ENCODE measurements around the gene COL3A1.

The COL3A1 gene

GRCh38 chr2:189018631-189019030 is 44.5 kb downstream of the COL3A1 start:
- no peak for DNase-seq

- no peak for DNase-seq
Observed at GRCh38 chr2:189020179-189020578, 46.0 kb downstream of the COL3A1 start.

GRCh38 chr2:189022053-189022481 is 47.9 kb downstream of the COL3A1 start:
- no peak for DNase-seq

- DNase-seq: no peak
Observed at GRCh38 chr2:189022492-189022891, 48.3 kb downstream of the COL3A1 start.

GRCh38 chr2:189024901-189025618 is 50.9 kb downstream of the COL3A1 start:
- no peak for DNase-seq

- DNase-seq: no peak
Observed at GRCh38 chr2:189037518-189037917, 63.3 kb downstream of the COL3A1 start.

- no peak for DNase-seq
Observed at GRCh38 chr2:189045836-189046235, 71.7 kb downstream of the COL3A1 start.

- no peak for DNase-seq
Observed at GRCh38 chr2:189046320-189046719, 72.1 kb downstream of the COL3A1 start.

GRCh38 chr2:189047171-189047888 is 73.2 kb downstream of the COL3A1 start:
- DNase-seq: no peak

- no peak for DNase-seq
Observed at GRCh38 chr2:189048189-189048588, 74.0 kb downstream of the COL3A1 start.

GRCh38 chr2:189049709-189050164 is 75.6 kb downstream of the COL3A1 start:
- DNase-seq: no peak

- DNase-seq: no peak
Observed at GRCh38 chr2:189050165-189050712, 76.1 kb downstream of the COL3A1 start.

GRCh38 chr2:189056200-189057106 is 82.3 kb downstream of the COL3A1 start:
- no peak for DNase-seq

GRCh38 chr2:189057316-189057715 is 83.1 kb downstream of the COL3A1 start:
- no peak for DNase-seq

GRCh38 chr2:189060096-189060642 is 86.0 kb downstream of the COL3A1 start:
- DNase-seq: no peak
